CD1c-positive myeloid dendritic cell (primary cell): ENCODE data around the gene RUFY3.

Source experiments
- DNase-seq: peaks from one replicate; pipeline ENCODE4 v3.0.0-alpha.2; 2016; ENCODE audit errors: extremely low spot score

The RUFY3 gene

GRCh38 chr4:70778888-70779422, 57.2 kb downstream of the RUFY3 start:
- no peak for DNase-seq

DNA sequence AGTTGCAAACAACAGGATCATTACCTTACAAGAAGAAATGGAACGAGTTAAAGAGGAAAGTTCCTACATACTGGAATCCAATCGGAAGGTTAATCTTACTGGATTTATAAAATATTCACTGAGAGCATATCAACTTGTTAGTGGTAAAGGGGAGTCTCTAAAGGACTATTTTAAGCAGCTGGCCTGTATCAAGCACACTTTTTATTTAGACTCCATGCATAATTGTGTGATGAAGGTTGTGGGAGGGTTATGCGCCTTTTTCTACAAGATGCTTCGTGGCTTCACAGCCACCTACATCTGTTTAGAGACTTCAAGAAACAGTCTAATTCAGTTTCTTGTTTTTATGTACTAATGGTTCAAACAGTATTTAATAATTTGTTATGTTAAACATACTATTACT, 61.3 kb downstream of the RUFY3 start:
- DNase-seq: no peak

DNA sequence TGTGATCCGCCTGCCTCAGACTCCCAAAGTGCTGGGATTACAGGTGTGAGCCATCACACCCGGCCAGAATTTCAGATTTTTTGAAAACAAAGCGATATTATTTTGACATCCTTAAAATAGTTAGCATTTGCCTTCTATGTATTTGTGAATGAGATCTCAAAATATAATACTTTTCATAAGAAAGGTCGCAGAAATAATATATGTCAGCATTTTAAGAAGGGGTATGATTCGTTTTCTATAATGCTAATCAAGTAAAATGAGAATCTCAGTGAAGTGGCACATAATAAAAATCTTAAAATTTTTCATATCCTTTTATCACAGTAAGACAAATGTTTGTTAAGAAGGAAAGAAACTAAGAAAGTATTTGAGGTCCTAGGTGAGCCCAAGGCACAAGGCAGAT, 65.7 kb downstream of the RUFY3 start:
- DNase-seq: no peak

GRCh38 chr4:70788733-70789132, 67.0 kb downstream of the RUFY3 start:
- no peak for DNase-seq

DNA sequence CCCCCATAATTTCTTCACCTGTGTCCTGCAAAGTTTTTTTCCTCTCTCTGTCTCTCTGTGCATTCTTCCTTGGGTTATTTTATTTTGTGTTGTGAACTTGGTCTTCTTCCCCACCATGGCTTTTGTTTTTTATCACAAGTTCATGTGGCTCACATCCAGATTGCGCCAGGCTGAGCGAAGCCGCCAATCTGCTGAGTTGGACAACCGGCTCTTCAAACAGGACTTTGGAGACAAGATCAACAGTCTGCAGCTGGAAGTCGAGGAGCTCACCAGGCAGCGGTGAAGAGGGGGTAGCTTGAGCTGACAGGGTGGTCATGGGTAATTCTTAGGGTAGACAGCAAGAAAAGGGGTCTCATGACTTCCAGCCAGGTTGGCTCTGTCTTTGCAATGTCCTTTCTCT, 71.9 kb downstream of the RUFY3 start:
- DNase-seq: no peak

- DNase-seq: no peak
Measured at GRCh38 chr4:70801265-70801809, 79.6 kb downstream of the RUFY3 start.

GRCh38 chr4:70802928-70803580, 81.3 kb downstream of the RUFY3 start:
- no peak for DNase-seq

- DNase-seq: no peak
Measured at GRCh38 chr4:70808151-70808550, 86.4 kb downstream of the RUFY3 start.

DNA sequence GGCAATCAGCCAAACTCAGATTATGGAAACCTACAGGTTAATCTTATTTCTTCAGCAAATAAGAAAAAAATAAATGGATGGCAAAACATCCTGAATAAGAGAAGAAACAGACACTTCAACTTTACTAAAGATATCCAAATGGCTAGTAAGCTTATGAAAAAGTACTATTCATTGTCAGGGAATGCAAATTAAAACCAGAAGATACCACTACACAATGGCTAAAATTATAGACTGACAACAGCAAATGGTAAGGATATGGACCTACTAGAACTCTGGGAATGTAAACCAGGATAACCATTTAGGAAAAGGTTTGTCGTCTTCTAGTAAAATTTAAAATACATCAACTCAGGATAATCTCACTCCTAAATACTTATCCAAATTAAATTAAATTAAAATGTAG, 93.6 kb downstream of the RUFY3 start:
- no peak for DNase-seq

GRCh38 chr4:70816894-70817293, 95.1 kb downstream of the RUFY3 start:
- no peak for DNase-seq

- peak; percentile 60 for DNase-seq
Measured at GRCh38 chr4:70818173-70818855, 96.5 kb downstream of the RUFY3 start.

- DNase-seq: no peak
Measured at GRCh38 chr4:70818921-70819320, 97.2 kb downstream of the RUFY3 start.

DNA sequence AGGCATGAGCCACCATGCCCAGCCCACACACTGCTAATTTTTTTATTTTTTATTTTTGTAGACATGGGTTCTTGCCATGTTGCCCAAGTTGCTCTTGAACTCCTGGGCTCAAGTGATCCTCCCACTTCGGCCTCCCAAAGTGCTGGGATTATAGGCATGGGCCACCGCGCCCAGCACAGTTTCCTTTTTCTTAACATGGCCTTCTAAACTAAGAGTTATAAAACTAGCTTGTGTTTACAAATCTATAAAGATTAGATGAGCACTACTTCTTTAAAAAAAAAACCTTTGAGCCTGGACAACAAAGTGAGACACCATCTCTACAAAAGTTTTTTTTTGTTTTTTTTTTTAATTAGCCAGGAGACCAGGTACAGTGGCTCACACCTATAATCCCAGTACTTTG, 107.3 kb downstream of the RUFY3 start:
- no peak for DNase-seq

- no peak for DNase-seq
Measured at GRCh38 chr4:70829492-70829891, 107.7 kb downstream of the RUFY3 start.

- DNase-seq: no peak
Measured at GRCh38 chr4:70830054-70830453, 108.3 kb downstream of the RUFY3 start.

- no peak for DNase-seq
Measured at GRCh38 chr4:70831293-70831692, 109.5 kb downstream of the RUFY3 start.

GRCh38 chr4:70833675-70834074, 111.9 kb downstream of the RUFY3 start:
- no peak for DNase-seq

GRCh38 chr4:70836081-70836480, 114.3 kb downstream of the RUFY3 start:
- no peak for DNase-seq

- no peak for DNase-seq
Measured at GRCh38 chr4:70838204-70838603, 116.4 kb downstream of the RUFY3 start.

DNA sequence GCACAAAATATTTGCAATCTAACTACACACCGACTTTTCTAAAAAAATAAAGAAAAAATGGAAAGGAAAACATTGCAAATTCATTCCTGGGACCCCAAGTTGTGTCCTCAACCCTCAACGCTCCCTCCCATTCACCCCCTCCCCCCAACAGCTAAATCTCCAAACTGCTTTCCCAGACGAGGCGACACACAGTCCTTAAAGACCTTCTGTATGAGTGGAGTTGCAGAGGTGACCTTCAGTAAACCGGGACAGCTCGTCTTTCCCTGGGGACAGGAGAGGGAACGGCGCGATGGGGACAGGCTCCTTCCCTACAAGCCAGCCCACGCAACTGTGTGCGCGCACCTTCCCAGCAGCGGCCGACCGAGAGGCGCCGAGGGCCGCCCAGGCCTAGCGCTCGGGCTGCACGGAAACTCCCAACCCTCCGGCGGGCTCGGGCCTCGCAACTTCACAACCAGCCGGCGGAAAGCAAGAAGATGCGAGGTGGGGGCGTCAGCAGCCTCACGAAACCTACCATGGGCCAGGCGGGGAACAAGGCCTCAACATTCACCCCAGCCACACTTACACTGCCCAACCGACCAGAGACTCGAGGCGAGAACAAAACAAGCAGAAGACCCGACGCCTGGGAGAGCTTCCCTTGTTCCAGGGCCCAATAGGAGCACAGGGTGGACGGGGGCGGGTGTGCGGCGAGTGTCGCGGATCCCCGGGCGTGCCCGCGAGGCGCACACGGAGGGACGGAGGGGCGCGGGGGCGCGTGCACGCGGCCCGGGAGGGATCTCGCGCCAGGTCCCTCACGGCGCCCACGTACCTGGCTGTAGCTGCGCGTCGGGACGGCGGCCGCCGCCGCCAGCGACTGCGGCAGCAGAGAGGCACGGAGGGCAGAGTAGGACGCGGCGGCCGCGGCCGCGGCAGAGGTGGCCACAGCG, 117.2 kb downstream of the RUFY3 start:
- peak; percentile 86 for DNase-seq

GRCh38 chr4:70839589-70840093, 117.9 kb downstream of the RUFY3 start, which contains the start of gene GRSF1:
Gene GRSF1, minus strand, starts transcription at chr4:70839890. Its CDS starts 63 bp downstream, at chr4:70839827.
- peak; percentile 96 for DNase-seq

- peak; percentile 66 for DNase-seq
Measured at GRCh38 chr4:70840137-70840536, 118.4 kb downstream of the RUFY3 start.
